HCT116 (cell line): ENCODE results near the gene NBAS. TPM values are rescaled to one million over a fixed set of nuclear protein-coding genes. Genes with fewer than 3 reads are reported as not detected.

Source experiments
- ATAC-seq: fragments of 200-7000 bp; cut with Tn5 transposase; 2 replicates; pipeline ENCODE4 v1.9.1; 2020; ENCODE audit warnings: mild to moderate bottlenecking, moderate library complexity
- BruUV-seq: library from RNA; stranded (reverse); fragments of 400-500 nt; replicated peaks from 2 replicates; lab custom pipeline; 2021; lab: Mats Ljungman, UMichigan
- CTCF ChIA-PET: fragments of 300-600 bp; sonication (Branson Sonifier 250); formaldehyde crosslinking; loops from one replicate; lab custom pipeline; 2021; ENCODE audit warnings: antibody characterized with exemption; lab: Charles Lee
- POLR2A ChIA-PET: fragments of 300-600, 350-600 bp; sonication (Branson Sonifier 250); formaldehyde crosslinking; loops from one replicate; lab custom pipeline; 2021; ENCODE audit warnings: antibody characterized with exemption; lab: Charles Lee
- RAD21 ChIA-PET, 2 experiments: fragments of 300-600 bp; sonication (Branson Sonifier 250); formaldehyde crosslinking; loops; one replicate each; lab custom pipeline; 2023; ENCODE audit warnings: low total read pairs in 2 of 2; ENCODE audit not compliant: uncharacterized antibody in 2 of 2, unreplicated experiment in 2 of 2, low non-redundant PET in 1 of 2; lab: Charles Lee
- DNase-seq: peaks from one replicate; pipeline ENCODE4 v3.0.0-alpha.2; 2010; ENCODE audit warnings: low read depth, low spot score
- H2AFZ ChIP-seq: fragments of 200-600 bp; shearing (Covaris generic), sonication (generic); 2 replicates; pipeline ENCODE4 v1.6.1; 2017; ENCODE audit warnings: low read depth, mixed run types, mixed read lengths, antibody characterized with exemption, low read length; ENCODE audit not compliant: poor library complexity, severe bottlenecking
- H3K27ac ChIP-seq: 2 replicates; pipeline ENCODE4 v1.5.1; 2012; ENCODE audit warnings: low read depth, low read length
- H3K27me3 ChIP-seq: fragments of 200-600 bp; sonication (generic); 2 replicates; pipeline ENCODE4 v1.6.1; 2016; ENCODE audit warnings: mixed run types, low read length, mixed read lengths; ENCODE audit not compliant: insufficient read depth
- H3K36me3 ChIP-seq, 2 experiments: fragments of 200-500 bp in 1 of 2; fragments of 200-600 bp in 1 of 2; sonication (Bioruptor generic) in 1 of 2; sonication (generic) in 1 of 2; 2 replicates each; pipeline versions ENCODE4 v1.5.1 to v1.6.1; 2014 to 2016; ENCODE audit warnings: low read length in 2 of 2, inconsistent platforms in 1 of 2, mixed read lengths in 1 of 2, mixed run types in 1 of 2; ENCODE audit not compliant: insufficient read depth in 2 of 2, control insufficient read depth in 1 of 2
- H3K4me1 ChIP-seq, 2 experiments: fragments of 200-600 bp in 1 of 2; sonication (generic) in 1 of 2; 2 replicates each; pipeline versions ENCODE4 v1.5.1 to v1.6.1; 2012 to 2017; ENCODE audit warnings: low read length in 2 of 2, inconsistent platforms in 1 of 2, mild to moderate bottlenecking in 1 of 2, mixed read lengths in 1 of 2, mixed run types in 1 of 2, moderate library complexity in 1 of 2; ENCODE audit not compliant: insufficient read depth in 2 of 2, control insufficient read depth in 1 of 2
- H3K4me2 ChIP-seq: fragments of 200-600 bp; sonication (generic); 2 replicates; pipeline ENCODE4 v1.6.1; 2017; ENCODE audit warnings: mixed run types, low read length, mixed read lengths
- H3K4me3 ChIP-seq, 2 experiments: fragments of 200-600 bp in 1 of 2; sonication (generic) in 1 of 2; replicated peaks in 1 of 2; 2 replicates each; pipeline ENCODE4 v1.5.1; 2011 to 2016; ENCODE audit warnings: low read length in 2 of 2, control low read depth in 1 of 2, low read depth in 1 of 2, mild to moderate bottlenecking in 1 of 2, mixed read lengths in 1 of 2, mixed run types in 1 of 2
- H3K79me2 ChIP-seq: fragments of 200-600 bp; sonication (generic); 2 replicates; pipeline ENCODE4 v1.6.1; 2017; ENCODE audit warnings: mild to moderate bottlenecking, mixed run types, low read length, moderate library complexity, mixed read lengths; ENCODE audit not compliant: insufficient read depth
- H3K9ac ChIP-seq: fragments of 200-600 bp; sonication (generic); 2 replicates; pipeline ENCODE4 v1.6.1; 2016; ENCODE audit warnings: low read length, mixed read lengths
- H3K9me2 ChIP-seq: fragments of 200-600 bp; sonication (generic), shearing (Covaris generic); 2 replicates; pipeline ENCODE4 v1.6.1; 2017; ENCODE audit warnings: mixed run types, mild to moderate bottlenecking, moderate library complexity; ENCODE audit not compliant: insufficient read depth
- H3K9me3 ChIP-seq, 2 experiments: fragments of 200-500 bp in 1 of 2; fragments of 200-600 bp in 1 of 2; sonication (Bioruptor generic) in 1 of 2; sonication (generic) in 1 of 2; 2 replicates each; pipeline ENCODE4 v1.6.1; 2014 to 2017; ENCODE audit warnings: low read length in 2 of 2, mixed read lengths in 2 of 2, inconsistent platforms in 1 of 2, low read depth in 1 of 2, mild to moderate bottlenecking in 1 of 2, mixed run types in 1 of 2, moderate library complexity in 1 of 2; ENCODE audit not compliant: control insufficient read depth in 1 of 2, insufficient read depth in 1 of 2
- H4K20me1 ChIP-seq: fragments of 200-600 bp; sonication (generic), shearing (Covaris generic); 2 replicates; pipeline ENCODE4 v1.6.1; 2017; ENCODE audit warnings: mixed run types, mild to moderate bottlenecking, moderate library complexity; ENCODE audit not compliant: insufficient read depth
- CEBPB ChIP-seq: IDR thresholded peaks from 2 replicates; pipeline ENCODE4 v1.6.1; 2012; ENCODE audit warnings: low read depth
- EGR1 ChIP-seq: IDR thresholded peaks from 2 replicates; pipeline ENCODE4 v1.6.1; 2012; ENCODE audit warnings: low read depth
- EZH2phosphoT487 ChIP-seq: fragments of 200-600 bp; IDR thresholded peaks from 2 replicates; pipeline ENCODE4 v1.6.1; 2018; ENCODE audit warnings: antibody characterized with exemption, borderline replicate concordance
- FOSL1 ChIP-seq: IDR thresholded peaks from 2 replicates; pipeline ENCODE4 v1.6.1; 2012; ENCODE audit warnings: low read depth
- POLR2AphosphoS5 ChIP-seq: IDR thresholded peaks from 2 replicates; pipeline ENCODE4 v1.6.1; 2011; ENCODE audit warnings: mild to moderate bottlenecking, low read depth, low read length, moderate library complexity
- RAD21 ChIP-seq: IDR thresholded peaks from 2 replicates; pipeline ENCODE4 v1.6.1; 2012; ENCODE audit warnings: low read depth, mild to moderate bottlenecking
- REST ChIP-seq: IDR thresholded peaks from 2 replicates; pipeline ENCODE4 v1.6.1; 2012; ENCODE audit warnings: low read depth
- SIN3A ChIP-seq: IDR thresholded peaks from 2 replicates; pipeline ENCODE4 v1.6.1; 2012; ENCODE audit warnings: low read depth
- SP1 ChIP-seq: IDR thresholded peaks from 2 replicates; pipeline ENCODE4 v1.6.1; 2012; ENCODE audit warnings: low read depth
- SRF ChIP-seq: IDR thresholded peaks from 2 replicates; pipeline ENCODE4 v1.6.1; 2012; ENCODE audit warnings: low read depth
- ZNF274 ChIP-seq: fragments of 200-500 bp; sonication (Bioruptor generic); IDR thresholded peaks from 2 replicates; pipeline ENCODE4 v1.6.1; 2014; ENCODE audit warnings: mild to moderate bottlenecking, low read depth, low read length, inconsistent platforms
- intact Hi-C: fragments of 100-400 bp; cut with micrococcal nuclease; formaldehyde crosslinking; loops from 2 replicates; pipeline ENCODE4 v1.10.0; 2022
- total RNA-seq: library from RNA; stranded (reverse); gene quantifications from one replicate; pipeline ENCODE4 v1.2.1, GENCODE V29; 2021; ENCODE audit not compliant: unreplicated experiment
- TF ChIP-seq, protein P1 (sequence below): IDR thresholded peaks from 2 replicates; pipeline ENCODE4 v1.6.1; 2012

NBAS gene
- total RNA-seq, 1 experiment from 2014 or later: 32.8 TPM

GRCh38 chr2:15198051-15198450, 363.1 kb downstream of the NBAS start:
- intact Hi-C loops: no loop called here
- ChIA-PET CTCF (no interaction called here), POLR2A (no interaction called here), RAD21 (no interaction called here)
- H3K27ac ChIP-seq: no peak overlapping the region
- H3K9me3 ChIP-seq: no peaks in the 10 kb centered on the region
- TF ChIP-seq, protein P1, sequence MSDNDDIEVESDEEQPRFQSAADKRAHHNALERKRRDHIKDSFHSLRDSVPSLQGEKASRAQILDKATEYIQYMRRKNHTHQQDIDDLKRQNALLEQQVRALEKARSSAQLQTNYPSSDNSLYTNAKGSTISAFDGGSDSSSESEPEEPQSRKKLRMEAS: no peak
- TF ChIP-seq SP1: no peak
- TF ChIP-seq EGR1: no peak
- no peak for TF ChIP-seq SIN3A
- TF ChIP-seq FOSL1: no peak
- no peak for TF ChIP-seq REST
- no peak for TF ChIP-seq POLR2AphosphoS5
- no peak for TF ChIP-seq CEBPB
- no peak for TF ChIP-seq ZNF274
- no peak for TF ChIP-seq EZH2phosphoT487
- no peak for TF ChIP-seq RAD21
- no peak for TF ChIP-seq SRF
- BruUV-seq: no TSS peak
- no peak overlapping the region for H3K4me3 ChIP-seq
- H3K4me2 ChIP-seq: no peak overlapping the region
- no peaks in the 10 kb centered on the region for H3K36me3 ChIP-seq
- no peaks in the 10 kb centered on the region for H4K20me1 ChIP-seq
- DNase-seq (no peak), ATAC-seq (no peak)
- H3K9me2 ChIP-seq: no peaks in the 10 kb centered on the region
- no peaks in the 10 kb centered on the region for H3K4me1 ChIP-seq
- no peaks in the 10 kb centered on the region for H3K27me3 ChIP-seq
- H3K9ac ChIP-seq: no peak overlapping the region
- H2AFZ ChIP-seq: no peak overlapping the region
- no peaks in the 10 kb centered on the region for H3K79me2 ChIP-seq
